DOHH2 (cell line): Measurements from ENCODE around the gene NIPBL.

Source experiments
- H3F3A ChIP-seq: fragments of 200-600 bp; sonication (generic), shearing (Covaris generic); 2 replicates; pipeline ENCODE4 v1.6.0; 2016; ENCODE audit warnings: antibody characterized with exemption, mild to moderate bottlenecking; ENCODE audit not compliant: control insufficient read depth, insufficient read depth
- H3K27ac ChIP-seq: fragments of 200-600 bp; sonication (generic); 2 replicates; pipeline ENCODE4 v1.5.1; 2014; ENCODE audit warnings: low read depth, mild to moderate bottlenecking, low read length, moderate library complexity
- H3K27me3 ChIP-seq: fragments of 200-600 bp; sonication (generic); 2 replicates; pipeline ENCODE4 v1.6.1; 2014; ENCODE audit warnings: mild to moderate bottlenecking, low read length, mixed read lengths; ENCODE audit not compliant: control insufficient read depth
- H3K36me3 ChIP-seq: fragments of 200-600 bp; sonication (generic); 2 replicates; pipeline ENCODE4 v1.6.1; 2014; ENCODE audit warnings: mild to moderate bottlenecking, low read length, moderate library complexity, mixed read lengths; ENCODE audit not compliant: control insufficient read depth
- H3K4me1 ChIP-seq: fragments of 200-600 bp; sonication (generic); 2 replicates; pipeline ENCODE4 v1.6.1; 2014; ENCODE audit warnings: mild to moderate bottlenecking, low read length, mixed read lengths; ENCODE audit not compliant: control insufficient read depth
- H3K4me2 ChIP-seq: fragments of 200-600 bp; sonication (generic); 2 replicates; pipeline ENCODE4 v1.6.0; 2014; ENCODE audit warnings: mild to moderate bottlenecking, low read length, moderate library complexity
- H3K4me3 ChIP-seq: fragments of 200-600 bp; sonication (generic); 2 replicates; pipeline ENCODE4 v1.5.1; 2014; ENCODE audit warnings: mild to moderate bottlenecking, low read length, mixed read lengths
- H3K79me2 ChIP-seq: fragments of 200-600 bp; sonication (generic); 2 replicates; pipeline ENCODE4 v1.6.1; 2014; ENCODE audit warnings: mild to moderate bottlenecking, low read length, mixed read lengths; ENCODE audit not compliant: control insufficient read depth
- H3K9me2 ChIP-seq: fragments of 200-600 bp; sonication (generic); replicated peaks from 2 replicates; pipeline ENCODE4 v1.6.1; 2014; ENCODE audit warnings: mild to moderate bottlenecking, low read length, mixed read lengths; ENCODE audit not compliant: control insufficient read depth
- H3K9me3 ChIP-seq: fragments of 200-600 bp; sonication (generic); 2 replicates; pipeline ENCODE4 v1.6.1; 2014; ENCODE audit warnings: antibody characterized with exemption, low read length, mixed read lengths; ENCODE audit not compliant: control insufficient read depth, insufficient read depth
- H4K20me1 ChIP-seq: fragments of 200-600 bp; sonication (generic); 2 replicates; pipeline ENCODE4 v1.6.0; 2014; ENCODE audit warnings: low read depth, mild to moderate bottlenecking, antibody characterized with exemption, low read length, moderate library complexity; ENCODE audit not compliant: control insufficient read depth, insufficient read depth
- CTCF ChIP-seq: fragments of 200-600 bp; sonication (generic); IDR thresholded peaks from one replicate; pipeline ENCODE4 v1.5.1; 2014; ENCODE audit warnings: antibody characterized with exemption, mild to moderate bottlenecking, low read depth, low read length; ENCODE audit not compliant: poor library complexity, severe bottlenecking
- EZH2phosphoT487 ChIP-seq: fragments of 200-600 bp; sonication (generic); IDR thresholded peaks from 2 replicates; pipeline ENCODE4 v1.6.1; 2017; ENCODE audit warnings: borderline replicate concordance, mild to moderate bottlenecking, antibody characterized with exemption, low read length, moderate library complexity, mixed read lengths

NIPBL gene

GRCh38 chr5:36944607-36945225 is 68.1 kb downstream of the NIPBL start:
- Histone ChIP-seq H3K9me3 (no peaks in the 10 kb centered on the region), H4K20me1 (peaks cover 24% of the 10 kb centered on the region; the same call in 1 of the 2 replicates), H3K79me2 (peaks cover 83% of the 10 kb centered on the region)

GRCh38 chr5:36945687-36946086 is 69.1 kb downstream of the NIPBL start:
- Histone ChIP-seq H3K4me3 (no peak overlapping the region), H3K4me2 (no peak overlapping the region), H4K20me1 (peaks cover 17% of the 10 kb centered on the region; the same call in 1 of the 2 replicates), H3K4me1 (peaks cover 4% of the 10 kb centered on the region), H3F3A (peaks cover 9% of the 10 kb centered on the region; the same call in 1 of the 2 replicates), H3K9me3 (no peaks in the 10 kb centered on the region), H3K27me3 (no peaks in the 10 kb centered on the region), H3K9me2 (no peaks in the 10 kb centered on the region), H3K36me3 (no peaks in the 10 kb centered on the region), H3K79me2 (peaks cover 83% of the 10 kb centered on the region), H3K27ac (no peak overlapping the region)
- TF ChIP-seq EZH2phosphoT487 (no peak), CTCF (no peak)

More at GRCh38 chr5:36944607-36945225, 68.1 kb downstream of the NIPBL start:
- peak; percentile 64 for TF ChIP-seq CTCF
- no peak for TF ChIP-seq EZH2phosphoT487
- no peaks in the 10 kb centered on the region for H3K9me2 ChIP-seq
- H3K27me3 ChIP-seq = no peaks in the 10 kb centered on the region
- H3F3A ChIP-seq = peaks cover 9% of the 10 kb centered on the region; the same call in 1 of the 2 replicates
- H3K4me3 ChIP-seq = no peak overlapping the region
- H3K27ac ChIP-seq = no peak overlapping the region
- no peaks in the 10 kb centered on the region for H3K4me1 ChIP-seq
- no peak overlapping the region for H3K4me2 ChIP-seq
- H3K36me3 ChIP-seq = no peaks in the 10 kb centered on the region

DNA sequence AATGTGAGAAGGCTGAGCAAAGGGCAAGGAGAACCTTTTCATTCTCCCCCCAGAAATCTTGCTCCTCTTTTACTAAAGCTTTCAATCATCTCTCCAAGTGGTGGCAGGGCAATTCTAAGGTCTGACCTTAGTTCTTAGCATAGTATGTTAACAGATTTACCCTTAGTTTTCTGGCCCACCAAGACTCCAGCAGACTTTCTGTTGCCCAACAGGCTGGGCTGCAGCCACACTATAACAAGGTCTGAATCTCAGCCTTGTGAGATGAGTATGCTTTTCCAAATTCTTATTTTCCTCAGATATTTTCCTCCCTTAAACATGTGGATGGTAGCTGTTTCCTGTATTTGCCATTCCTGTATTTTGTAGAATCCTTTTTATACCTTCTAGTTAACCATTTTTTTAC is 69.5 kb downstream of the NIPBL start:
- no peak for TF ChIP-seq CTCF
- TF ChIP-seq EZH2phosphoT487 = no peak
- H3K4me2 ChIP-seq = no peak overlapping the region
- H3K4me3 ChIP-seq = no peak overlapping the region
- H3K9me3 ChIP-seq = no peaks in the 10 kb centered on the region
- H3K27me3 ChIP-seq = no peaks in the 10 kb centered on the region
- H3K4me1 ChIP-seq = peaks cover 8% of the 10 kb centered on the region
- H3K9me2 ChIP-seq = no peaks in the 10 kb centered on the region
- H3K36me3 ChIP-seq = no peaks in the 10 kb centered on the region
- peaks cover 9% of the 10 kb centered on the region; the same call in 1 of the 2 replicates for H3F3A ChIP-seq
- H4K20me1 ChIP-seq = peaks cover 17% of the 10 kb centered on the region; the same call in 1 of the 2 replicates
- peaks cover 83% of the 10 kb centered on the region for H3K79me2 ChIP-seq
- H3K27ac ChIP-seq = no peak overlapping the region
